ENCODE data around the gene MDN1.
A peak's percentile ranks its signal among the peaks of the same experiment; 100 is the strongest.
"Not testable (repeated sequence)": the region's sequence is repeated elsewhere in the genome, so short reads cannot be mapped to it uniquely, and the experiment has no call there.

Gene MDN1

GRCh38 chr6:89642956-89643355 lies 176.6 kb downstream of the MDN1 start:
- no peaks in the 10 kb centered on the region for H3K27me3 Mint-ChIP-seq (ENCODE audit: low read depth, poor library complexity)
- TF ChIP-seq CTCF (IDR thresholded peaks at IDR 0.05), result no peak
- H3K4me1 Mint-ChIP-seq, result peaks cover 19% of the 10 kb centered on the region
- H3K27ac Mint-ChIP-seq, result peak overlapping the region; percentile 73
- H3K4me3 Mint-ChIP-seq, result no peak overlapping the region
- no peaks in the 10 kb centered on the region for H3K9me3 Mint-ChIP-seq
- no peak for DNase-seq
- peaks cover 41% of the 10 kb centered on the region for H3K36me3 Mint-ChIP-seq (ENCODE audit: low read depth)

DNA sequence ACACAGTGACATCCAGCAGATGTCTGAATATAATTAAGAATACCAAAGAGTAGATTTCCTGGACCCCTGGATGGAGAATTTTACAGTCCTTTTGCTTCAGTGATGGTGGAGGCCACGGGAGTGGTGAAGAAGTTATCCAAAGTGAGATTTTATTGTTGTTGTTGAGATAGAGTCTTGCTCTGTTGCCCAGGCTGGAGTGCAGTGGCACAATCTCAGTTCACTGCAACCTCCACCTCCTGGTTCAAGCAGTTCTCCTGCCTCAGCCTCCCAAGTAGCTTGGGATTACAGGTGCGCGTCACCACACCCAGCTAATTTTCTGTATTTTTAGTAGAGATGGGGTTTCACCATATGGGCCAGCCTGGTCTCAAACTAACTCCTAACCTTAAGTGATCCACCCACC lies 178.0 kb downstream of the MDN1 start:
- not testable (repeated sequence) for H3K4me3 Mint-ChIP-seq; DNase-seq; H3K27me3 Mint-ChIP-seq (ENCODE audit: low read depth, poor library complexity); H3K27ac Mint-ChIP-seq; H3K9me3 Mint-ChIP-seq
- Mint-ChIP-seq H3K36me3 (ENCODE audit: low read depth) (peaks cover 34% of the 10 kb centered on the region), H3K4me1 (peaks cover 24% of the 10 kb centered on the region)

GRCh38 chr6:89640804-89641203 lies 178.8 kb downstream of the MDN1 start:
- Mint-ChIP-seq H3K36me3 (ENCODE audit: low read depth) (peaks cover 38% of the 10 kb centered on the region), H3K4me3 (no peak overlapping the region), H3K4me1 (peaks cover 24% of the 10 kb centered on the region), H3K9me3 (no peaks in the 10 kb centered on the region), H3K27ac (peak overlapping the region; percentile 57), H3K27me3 (ENCODE audit: low read depth, poor library complexity) (no peaks in the 10 kb centered on the region)
- DNase-seq, result no peak
- no peak for TF ChIP-seq CTCF (IDR thresholded peaks at IDR 0.05)

- no peaks in the 10 kb centered on the region for H3K9me3 Mint-ChIP-seq
- H3K36me3 Mint-ChIP-seq (ENCODE audit: low read depth), result peaks cover 28% of the 10 kb centered on the region
- H3K27me3 Mint-ChIP-seq (ENCODE audit: low read depth, poor library complexity), result no peaks in the 10 kb centered on the region
Measured at GRCh38 chr6:89638320-89639195, 181.0 kb downstream of the MDN1 start, which contains the start of gene LYRM2. Gene LYRM2, minus strand, starts transcription at chr6:89638747. Its CDS starts 31 bp downstream, at chr6:89638716.

DNA sequence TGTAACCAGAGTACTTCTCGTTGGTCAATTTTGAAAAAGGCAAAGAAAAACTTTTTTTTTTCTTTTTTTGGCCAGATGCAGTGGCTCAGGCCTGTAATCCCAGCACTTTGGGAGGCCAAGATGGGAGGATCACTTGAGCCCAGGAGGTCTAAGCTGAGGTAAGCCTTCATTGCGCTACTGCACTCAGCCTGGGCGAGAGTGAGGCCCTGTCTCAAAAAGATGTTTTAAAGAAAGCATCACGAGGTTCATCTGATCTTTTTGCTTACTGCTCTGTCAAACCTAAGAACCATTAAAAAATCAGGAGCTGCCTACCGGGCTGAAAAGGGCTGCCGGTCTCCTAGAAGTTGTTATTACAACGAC lies 181.7 kb downstream of the MDN1 start:
- H3K4me3 Mint-ChIP-seq, result peak overlapping the region; percentile 93
- peaks cover 24% of the 10 kb centered on the region for H3K4me1 Mint-ChIP-seq
- no peaks in the 10 kb centered on the region for H3K9me3 Mint-ChIP-seq
- no peak for DNase-seq
- no peak for TF ChIP-seq CTCF (IDR thresholded peaks at IDR 0.05)
- no peaks in the 10 kb centered on the region for H3K27me3 Mint-ChIP-seq (ENCODE audit: low read depth, poor library complexity)
- peak overlapping the region; percentile 93 for H3K27ac Mint-ChIP-seq
- peaks cover 28% of the 10 kb centered on the region for H3K36me3 Mint-ChIP-seq (ENCODE audit: low read depth)

More at GRCh38 chr6:89638320-89639195, 181.0 kb downstream of the MDN1 start, which contains the start of gene LYRM2:
- Mint-ChIP-seq H3K4me1 (peaks cover 24% of the 10 kb centered on the region), H3K27ac (peak within 1 kb of the TSS; percentile 93), H3K4me3 (peak within 1 kb of the TSS; percentile 93)
- peak; percentile 94 for DNase-seq
- no peak for TF ChIP-seq CTCF (IDR thresholded peaks at IDR 0.05)

GRCh38 chr6:89636412-89636811 lies 183.2 kb downstream of the MDN1 start:
- H3K27me3 Mint-ChIP-seq (ENCODE audit: low read depth, poor library complexity); DNase-seq; H3K4me3 Mint-ChIP-seq; H3K27ac Mint-ChIP-seq; H3K9me3 Mint-ChIP-seq: not testable (repeated sequence)
- Mint-ChIP-seq H3K4me1 (peaks cover 24% of the 10 kb centered on the region), H3K36me3 (ENCODE audit: low read depth) (peaks cover 25% of the 10 kb centered on the region)

- peaks cover 53% of the 10 kb centered on the region for H3K36me3 Mint-ChIP-seq (ENCODE audit: low read depth)
- peaks cover 4% of the 10 kb centered on the region for H3K27me3 Mint-ChIP-seq (ENCODE audit: low read depth, poor library complexity)
- peaks cover 14% of the 10 kb centered on the region for H3K4me1 Mint-ChIP-seq
- DNase-seq, result no peak
- H3K4me3 Mint-ChIP-seq, result no peak overlapping the region
- no peak for TF ChIP-seq CTCF (IDR thresholded peaks at IDR 0.05)
- H3K27ac Mint-ChIP-seq, result no peak overlapping the region
- H3K9me3 Mint-ChIP-seq, result no peaks in the 10 kb centered on the region
Measured at GRCh38 chr6:89630488-89630887, 189.1 kb downstream of the MDN1 start.
